Eye (tissue), 1 donor: Measurements from ENCODE around the gene PC.

ENCODE experiments used
- DNase-seq: peaks from one replicate; pipeline ENCODE4 v3.0.0-alpha.2; 2015

The PC gene

DNA sequence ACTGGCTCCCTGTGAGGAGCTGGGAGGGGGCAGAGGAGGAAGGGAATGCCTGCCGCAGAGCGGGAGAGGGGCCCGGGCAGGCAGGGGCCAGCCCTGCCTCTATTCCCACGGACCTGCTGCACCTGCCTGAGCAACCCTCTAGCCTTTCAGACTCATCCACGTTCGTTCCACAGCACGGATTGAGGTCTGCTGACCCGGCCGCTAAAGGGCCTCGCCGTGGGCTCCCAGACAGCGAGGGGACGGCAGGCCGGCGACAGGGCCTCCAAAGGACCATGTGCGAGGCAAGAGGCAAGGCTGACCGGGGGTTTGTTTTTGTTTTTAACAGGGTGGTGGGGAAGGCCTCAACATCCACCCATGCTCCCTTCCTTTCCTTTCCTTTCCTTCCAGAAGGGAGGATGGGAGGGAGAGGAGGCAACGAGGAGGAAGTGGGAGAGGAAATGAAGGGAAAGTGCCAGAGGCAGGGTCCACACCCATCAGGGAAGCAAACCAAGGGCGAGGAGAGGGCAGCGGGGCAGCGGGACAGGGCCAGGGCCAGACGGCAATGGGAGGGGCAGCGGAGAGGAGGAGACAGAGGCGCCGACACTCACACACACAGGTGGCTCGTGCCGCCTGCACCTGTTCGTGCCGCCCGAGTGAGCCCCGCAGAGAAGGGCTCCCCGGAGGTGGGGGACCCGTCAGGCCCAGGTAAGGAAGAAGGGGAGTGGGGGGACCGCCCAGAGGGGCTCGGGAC is 93.8 kb downstream of the PC start:
- DNase-seq: no peak

DNA sequence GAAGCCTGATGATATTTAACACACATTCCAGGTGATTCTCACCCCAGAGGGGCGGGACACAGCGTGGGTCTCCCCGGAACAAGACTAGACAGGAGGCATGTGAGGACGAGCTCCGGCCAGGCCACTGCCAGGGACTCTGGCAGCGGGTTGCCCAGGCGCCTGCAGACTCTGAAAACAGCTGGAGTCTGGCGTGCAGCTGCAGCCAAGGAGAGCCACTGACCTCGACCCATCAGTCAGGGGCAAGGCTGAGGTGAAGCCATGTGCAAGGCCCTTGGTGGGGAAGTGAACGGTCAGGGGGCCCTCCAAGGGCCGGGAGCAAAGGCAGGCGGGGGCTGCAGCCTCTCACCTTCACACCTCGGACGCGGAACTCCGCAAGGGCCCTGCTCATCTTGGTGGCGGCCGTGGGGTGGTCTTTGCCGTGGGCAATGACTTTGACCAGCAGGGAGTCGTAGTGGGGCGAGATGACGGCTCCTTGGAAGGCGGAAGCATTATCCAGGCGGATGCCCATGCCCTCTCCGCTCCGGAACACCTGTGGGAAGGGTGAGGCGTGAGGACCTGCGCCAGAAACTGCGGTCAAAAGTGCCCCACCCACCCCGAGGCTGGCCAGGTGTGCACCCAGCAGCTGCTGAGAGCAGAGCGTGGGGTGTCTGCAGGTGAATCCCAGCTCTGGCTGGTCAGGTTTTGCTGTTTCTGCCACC is 94.6 kb downstream of the PC start:
- DNase-seq: no peak

DNA sequence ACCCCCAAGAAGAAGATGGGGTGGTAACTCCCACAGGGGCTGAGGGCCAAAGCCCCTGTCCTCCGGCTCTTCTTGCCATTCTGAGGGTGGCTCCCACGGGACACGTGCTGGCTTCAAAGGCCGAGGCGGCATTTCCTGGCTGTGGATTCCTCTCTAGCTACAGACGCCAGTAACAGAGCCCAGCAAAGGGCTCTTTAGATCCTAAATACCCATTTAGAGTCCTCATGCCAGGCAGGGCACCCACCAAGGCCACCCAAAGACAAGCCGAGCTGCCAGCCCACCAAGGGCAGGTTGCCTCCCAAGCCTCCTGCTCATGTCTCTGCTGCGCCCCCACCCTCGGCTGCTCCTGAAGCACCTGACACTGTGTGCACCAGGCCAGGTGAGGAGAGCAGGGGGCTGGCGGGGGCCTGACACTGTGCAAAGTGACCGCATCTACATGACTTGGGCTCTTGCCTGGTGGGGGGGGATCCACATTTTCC is 95.6 kb downstream of the PC start:
- no peak for DNase-seq

DNA sequence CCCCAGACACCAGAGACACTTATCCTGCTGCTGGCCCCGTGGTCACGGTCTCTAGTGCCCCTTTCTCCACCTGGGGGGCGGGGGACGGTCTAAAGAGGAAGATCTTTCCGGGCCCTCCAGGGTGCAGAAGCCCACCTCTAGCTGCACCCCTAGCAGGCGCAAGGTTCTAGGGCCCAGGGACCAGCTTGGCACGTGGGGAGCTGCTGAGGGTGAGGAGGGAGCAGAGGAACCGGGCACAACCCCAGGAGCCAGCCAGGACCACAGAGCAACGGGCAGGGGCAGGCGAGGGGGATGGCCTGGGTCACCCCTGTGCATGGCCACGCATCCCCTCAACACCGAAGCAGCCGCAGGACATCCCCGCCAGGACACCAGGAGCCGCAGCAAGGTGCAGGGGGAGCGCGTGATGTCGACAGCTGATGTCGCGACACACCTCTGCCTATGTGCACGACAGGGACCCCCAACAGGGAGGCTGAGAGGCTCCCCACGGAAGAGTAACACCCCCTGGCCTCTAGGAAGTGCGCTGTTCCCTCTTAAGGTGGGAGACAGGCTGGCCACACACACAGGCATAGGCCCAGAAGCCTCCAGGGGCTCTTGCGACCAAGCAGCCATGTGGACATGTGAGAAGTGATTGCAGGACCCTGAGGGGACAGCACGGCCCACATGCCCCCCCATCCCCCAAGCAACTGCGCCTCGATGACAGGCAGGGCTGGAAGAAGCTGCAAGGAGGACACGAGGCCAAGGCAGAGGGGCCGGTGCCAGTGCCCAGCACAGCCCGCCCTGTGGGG is 96.2 kb downstream of the PC start:
- DNase-seq: no peak

DNA sequence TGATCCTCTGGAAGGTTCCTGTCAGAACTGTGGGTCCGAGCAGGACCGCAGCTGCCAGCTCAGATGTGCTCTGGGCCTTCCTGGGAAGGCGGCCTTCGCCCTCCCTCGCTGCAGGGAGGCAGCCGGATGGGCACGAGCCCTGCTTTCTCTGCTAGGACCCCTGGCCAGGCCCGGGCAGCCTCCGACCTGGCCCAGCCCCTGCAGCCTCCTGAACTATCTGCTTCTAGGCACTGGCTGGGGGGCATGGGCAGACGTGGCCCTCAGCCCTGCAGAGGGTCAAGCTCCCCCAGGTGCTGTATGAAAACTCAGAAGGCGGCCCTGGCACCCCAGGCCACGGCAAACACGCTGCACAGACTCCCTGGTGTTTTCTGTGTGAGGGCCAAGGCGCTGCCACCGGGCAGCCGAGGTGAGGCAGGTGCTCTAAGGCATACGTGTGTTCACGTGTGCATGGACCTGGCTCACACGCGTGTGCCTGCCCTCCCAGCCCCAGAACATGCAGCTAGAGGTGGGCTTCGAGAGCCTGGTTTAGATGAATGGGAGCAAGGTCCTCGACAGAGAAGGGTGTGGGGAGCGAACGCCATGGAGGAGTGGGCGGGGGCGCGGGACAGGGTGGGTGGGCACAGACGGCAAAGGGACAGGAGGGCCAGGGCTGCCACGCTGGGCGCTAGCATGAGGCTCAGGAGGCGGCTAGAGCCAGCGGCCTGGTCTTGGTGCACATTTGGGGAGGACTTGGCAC is 97.0 kb downstream of the PC start:
- DNase-seq: no peak

DNA sequence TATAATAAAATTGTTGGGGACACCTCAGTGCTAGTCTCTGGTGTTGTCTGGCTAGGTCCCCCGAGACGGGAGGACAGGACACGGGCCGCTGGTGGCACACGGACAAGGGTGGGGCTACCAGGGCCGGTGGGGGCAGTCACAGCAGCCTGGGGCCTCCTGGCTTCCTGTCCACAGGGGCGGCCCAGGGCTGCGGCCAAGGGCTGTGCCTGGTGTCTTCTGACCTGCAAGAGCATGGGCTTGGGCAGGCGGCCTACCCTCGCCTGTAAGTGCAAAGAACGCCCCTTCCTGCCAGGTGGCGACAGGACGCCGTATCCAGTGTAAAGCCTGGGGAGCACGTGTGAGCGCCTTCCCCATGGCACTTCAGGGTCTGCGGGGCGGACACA is 97.7 kb downstream of the PC start:
- no peak for DNase-seq

DNA sequence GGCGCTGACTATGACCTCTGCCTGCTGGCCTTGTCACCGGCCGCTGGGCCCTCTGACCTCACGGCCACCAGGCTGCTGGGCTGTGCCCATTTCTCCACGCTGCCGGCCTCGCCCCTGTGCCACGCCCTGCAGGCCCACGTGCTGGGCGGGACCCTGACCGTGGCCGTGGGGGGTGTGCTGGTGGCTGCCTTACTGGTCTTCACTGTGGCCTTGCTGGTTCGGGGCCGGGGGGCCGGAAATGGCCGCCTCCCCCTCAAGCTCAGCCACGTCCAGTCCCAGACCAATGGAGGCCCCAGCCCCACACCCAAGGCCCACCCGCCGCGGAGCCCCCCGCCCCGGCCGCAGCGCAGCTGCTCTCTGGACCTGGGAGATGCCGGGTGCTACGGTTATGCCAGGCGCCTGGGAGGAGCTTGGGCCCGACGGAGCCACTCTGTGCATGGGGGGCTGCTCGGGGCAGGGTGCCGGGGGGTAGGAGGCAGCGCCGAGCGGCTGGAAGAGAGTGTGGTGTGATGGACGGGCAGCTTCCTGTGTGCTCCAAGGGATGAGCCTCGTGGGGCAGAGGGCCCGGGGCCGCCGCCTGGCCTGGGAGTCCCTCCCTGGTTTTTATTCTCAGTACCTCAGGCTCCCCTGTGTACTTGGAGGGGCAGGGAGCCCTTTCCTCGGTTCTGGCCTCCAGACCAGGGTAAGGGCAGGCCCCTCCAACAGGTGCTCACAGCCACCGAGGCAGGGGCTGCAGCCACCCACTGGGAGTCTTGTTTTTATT is 98.3 kb downstream of the PC start:
- no peak for DNase-seq

DNA sequence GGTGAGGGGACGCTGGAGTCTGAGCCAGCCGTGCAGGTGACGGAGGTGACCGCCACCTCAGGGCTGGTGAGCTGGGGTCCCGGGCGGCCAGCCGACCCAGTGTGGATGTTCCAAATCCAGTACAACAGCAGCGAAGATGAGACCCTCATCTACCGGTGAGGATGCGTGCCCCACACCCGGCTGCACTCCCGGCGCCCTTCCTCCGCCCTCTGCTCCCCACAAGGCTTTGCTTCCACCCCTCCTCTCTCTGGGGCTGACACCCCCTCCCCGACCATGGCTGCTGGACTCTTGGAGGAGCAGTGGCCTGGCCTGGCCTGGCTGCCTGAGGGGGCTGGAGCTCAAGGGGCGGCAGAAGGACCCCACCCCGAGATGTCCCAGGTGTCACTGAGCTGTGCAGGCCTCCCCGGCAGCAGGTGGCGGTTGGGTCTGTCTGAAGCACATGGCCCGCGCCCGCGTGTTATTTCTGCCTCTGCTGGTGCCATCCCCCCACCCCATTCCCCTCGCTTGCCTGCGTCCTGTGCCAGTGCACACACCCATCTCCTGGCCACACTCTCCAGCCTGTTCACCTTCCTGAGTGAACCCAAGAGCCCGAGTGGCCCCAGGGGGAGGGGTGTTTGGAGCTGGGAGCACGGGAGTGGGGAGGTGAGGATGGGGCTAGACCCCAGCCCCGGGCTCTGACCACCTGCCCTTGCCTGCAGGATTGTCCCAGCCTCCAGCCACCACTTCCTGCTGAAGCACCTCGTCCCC is 99.1 kb downstream of the PC start:
- DNase-seq: no peak

DNA sequence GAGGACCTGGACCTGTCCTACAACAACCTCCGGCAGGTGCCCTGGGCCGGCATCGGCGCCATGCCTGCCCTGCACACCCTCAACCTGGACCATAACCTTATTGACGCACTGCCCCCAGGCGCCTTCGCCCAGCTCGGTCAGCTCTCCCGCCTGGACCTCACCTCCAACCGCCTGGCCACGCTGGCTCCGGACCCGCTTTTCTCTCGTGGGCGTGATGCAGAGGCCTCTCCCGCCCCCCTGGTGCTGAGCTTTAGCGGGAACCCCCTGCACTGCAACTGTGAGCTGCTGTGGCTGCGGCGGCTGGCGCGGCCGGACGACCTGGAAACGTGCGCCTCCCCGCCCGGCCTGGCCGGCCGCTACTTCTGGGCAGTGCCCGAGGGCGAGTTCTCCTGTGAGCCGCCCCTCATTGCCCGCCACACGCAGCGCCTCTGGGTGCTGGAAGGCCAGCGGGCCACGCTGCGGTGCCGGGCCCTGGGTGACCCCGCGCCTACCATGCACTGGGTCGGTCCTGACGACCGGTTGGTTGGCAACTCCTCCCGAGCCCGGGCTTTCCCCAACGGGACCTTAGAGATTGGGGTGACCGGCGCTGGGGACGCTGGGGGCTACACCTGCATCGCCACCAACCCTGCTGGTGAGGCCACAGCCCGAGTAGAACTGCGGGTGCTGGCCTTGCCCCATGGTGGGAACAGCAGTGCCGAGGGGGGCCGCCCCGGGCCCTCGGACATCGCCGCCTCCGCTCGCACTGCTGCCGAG is 99.8 kb downstream of the PC start:
- no peak for DNase-seq

DNA sequence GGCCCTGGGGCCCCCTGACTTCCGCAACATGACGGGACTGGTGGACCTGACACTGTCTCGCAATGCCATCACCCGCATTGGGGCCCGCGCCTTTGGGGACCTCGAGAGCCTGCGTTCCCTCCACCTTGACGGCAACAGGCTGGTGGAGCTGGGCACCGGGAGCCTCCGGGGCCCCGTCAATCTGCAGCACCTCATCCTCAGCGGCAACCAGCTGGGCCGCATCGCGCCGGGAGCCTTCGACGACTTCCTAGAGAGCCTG is 100.3 kb downstream of the PC start:
- no peak for DNase-seq

DNA sequence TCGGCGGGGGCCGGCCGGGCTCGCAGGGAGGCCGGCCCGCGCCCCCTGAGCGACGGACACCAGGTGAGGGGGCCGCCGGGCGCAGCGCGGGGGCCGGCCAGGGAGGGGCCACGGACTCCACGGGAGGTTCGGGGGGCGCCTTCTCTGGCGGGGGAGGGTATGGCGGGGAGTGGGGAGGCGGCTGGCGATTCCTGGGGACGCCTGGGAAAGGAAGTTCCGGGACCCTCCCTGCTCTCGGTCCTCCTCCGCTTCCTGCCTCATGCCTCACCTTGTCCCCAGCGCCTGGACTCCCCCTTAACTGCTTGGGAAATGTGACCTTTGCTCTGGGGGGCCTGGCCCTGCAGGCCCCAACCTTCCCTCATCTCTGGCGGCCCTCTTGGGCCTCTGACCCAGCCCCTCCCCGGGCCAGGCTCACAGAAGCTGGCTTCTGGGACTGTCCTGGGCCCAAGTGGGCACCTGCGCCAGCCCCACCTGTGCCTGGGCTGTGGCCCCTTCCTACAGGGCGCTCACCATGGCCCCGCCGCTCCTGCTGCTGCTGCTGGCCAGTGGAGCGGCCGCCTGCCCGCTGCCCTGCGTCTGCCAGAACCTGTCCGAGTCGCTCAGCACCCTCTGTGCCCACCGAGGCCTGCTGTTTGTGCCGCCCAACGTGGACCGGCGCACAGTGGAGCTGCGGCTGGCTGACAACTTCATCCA is 100.8 kb downstream of the PC start:
- DNase-seq: no peak

DNA sequence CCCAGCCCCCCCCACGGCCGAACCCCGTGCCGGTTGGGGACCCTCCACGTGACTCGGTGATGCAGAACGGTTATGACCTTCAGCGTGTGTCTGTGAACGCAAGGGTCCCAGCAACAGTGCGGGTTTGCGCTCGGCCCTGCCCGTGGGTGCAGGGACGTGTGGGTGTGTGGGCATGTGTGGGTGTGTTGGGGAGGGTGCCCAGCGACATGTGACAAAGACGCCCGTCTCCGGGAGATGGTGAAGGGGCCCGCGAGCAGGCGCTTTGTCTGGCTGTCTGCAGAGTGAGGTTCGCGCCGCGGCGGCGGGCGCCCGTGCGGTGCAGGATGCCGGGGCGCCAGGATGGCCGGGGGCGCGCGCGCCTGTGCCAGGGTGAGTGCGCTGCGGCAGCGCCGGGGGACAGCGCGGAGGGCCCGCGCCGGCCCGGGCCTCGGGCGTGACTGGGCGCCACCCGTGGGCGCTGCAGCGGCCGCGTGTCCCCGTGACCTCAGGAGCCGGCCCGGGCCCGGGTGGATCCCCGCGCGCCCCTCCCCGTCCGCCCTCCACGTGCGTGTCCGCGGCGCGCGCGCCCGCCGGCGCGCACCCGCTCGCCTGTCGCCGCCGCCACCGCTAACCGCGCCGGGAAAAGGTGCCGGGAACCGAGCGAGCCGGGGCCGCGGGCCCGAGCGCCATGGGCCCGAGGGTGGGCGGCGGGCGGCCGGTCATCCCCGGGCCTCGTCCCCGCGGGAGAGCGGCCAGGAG is 101.5 kb downstream of the PC start, which contains the start of gene LRFN4:
TSS of gene LRFN4 (plus strand) at position 569 of the 738 bp plus-strand sequence. CDS start 681 bp downstream, outside the sequence.
- DNase-seq: no peak

DNA sequence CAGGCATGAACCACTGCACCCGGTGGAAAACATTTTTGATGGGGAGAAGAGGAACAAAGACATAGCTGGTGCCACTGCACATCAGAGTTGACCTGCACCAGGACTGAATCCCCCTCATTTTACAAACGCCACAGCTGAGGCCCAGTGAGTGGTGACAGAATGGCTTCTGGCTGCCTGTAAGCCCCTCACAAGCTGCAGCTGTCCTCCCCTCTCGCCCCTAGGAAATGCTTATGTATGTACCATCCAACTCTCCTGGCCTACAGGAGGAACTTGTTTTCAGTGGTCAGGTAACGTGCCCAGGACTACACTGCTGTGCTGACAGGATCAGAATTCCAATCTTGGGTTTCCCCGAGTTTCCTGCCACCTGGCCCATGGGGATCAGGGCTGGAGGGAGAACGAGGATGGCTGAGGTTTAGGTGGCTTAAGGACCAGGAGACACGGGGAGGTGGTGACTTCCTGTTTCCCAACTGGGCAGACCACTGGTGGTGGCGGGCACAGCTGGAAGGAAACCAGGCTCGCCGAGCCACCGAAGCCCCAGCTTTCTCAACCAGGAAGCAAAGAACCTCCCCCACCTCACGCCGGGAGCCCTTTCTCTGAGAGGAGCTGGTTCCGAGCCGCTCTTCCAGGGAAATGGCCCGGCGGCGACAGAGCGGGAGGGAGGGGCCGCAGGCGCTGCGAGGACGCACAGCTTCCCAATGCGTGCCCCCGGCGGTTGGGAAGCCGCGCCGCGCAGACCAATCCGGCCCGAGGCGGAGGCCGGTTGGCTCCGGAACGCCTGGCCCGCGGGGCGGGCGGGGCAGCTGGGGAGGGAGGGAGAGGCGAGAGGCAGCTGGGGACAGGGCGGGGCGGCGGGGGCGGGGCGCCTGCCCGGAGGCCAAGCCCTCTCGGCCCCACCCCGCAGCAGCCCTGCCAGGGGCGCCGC is 102.3 kb downstream of the PC start:
- DNase-seq: peak; percentile 96

DNA sequence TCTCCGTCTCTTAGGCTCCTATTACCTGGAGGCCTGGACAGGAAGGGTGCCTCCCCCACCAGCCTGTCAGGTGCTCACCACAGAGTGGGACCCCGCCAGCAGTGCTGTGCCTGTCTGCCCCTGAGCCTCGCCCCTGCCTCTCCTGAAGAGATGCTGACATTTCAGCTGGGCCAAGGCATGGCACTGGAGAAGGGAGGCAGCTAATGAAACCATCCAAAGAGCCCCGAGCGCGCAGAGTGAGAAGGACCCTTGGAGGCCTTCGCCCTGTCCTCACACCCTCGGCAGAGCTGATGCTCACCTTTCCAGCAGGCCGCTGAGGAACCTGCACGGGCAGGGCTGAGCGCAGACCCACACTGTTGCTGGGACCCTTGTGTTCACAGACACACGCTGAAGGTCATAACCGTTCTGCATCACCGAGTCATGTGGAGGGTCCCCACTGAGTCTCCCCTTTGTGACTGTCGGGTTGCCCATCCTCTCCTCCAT is 103.4 kb downstream of the PC start:
- no peak for DNase-seq

DNA sequence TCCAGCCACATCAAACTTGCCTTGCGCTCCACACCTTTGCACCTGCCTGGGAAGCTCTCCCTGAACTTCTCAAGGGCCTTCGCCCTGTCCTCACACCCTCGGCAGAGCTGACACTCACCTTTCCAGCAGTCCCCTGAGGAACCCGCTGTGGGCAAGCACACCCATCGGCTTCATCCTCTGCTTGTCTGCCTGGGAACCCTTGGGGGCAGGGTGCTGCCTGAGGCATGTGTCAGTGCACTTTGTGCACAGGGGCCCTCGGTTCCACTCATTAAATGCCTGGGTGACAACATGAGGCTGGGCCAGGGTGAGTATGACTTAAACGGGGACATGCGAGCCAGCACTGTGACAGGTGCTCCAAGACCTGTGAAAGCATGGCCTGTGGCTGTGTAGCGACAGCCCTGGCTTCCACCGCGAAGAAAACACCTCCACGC is 103.9 kb downstream of the PC start:
- DNase-seq: no peak

DNA sequence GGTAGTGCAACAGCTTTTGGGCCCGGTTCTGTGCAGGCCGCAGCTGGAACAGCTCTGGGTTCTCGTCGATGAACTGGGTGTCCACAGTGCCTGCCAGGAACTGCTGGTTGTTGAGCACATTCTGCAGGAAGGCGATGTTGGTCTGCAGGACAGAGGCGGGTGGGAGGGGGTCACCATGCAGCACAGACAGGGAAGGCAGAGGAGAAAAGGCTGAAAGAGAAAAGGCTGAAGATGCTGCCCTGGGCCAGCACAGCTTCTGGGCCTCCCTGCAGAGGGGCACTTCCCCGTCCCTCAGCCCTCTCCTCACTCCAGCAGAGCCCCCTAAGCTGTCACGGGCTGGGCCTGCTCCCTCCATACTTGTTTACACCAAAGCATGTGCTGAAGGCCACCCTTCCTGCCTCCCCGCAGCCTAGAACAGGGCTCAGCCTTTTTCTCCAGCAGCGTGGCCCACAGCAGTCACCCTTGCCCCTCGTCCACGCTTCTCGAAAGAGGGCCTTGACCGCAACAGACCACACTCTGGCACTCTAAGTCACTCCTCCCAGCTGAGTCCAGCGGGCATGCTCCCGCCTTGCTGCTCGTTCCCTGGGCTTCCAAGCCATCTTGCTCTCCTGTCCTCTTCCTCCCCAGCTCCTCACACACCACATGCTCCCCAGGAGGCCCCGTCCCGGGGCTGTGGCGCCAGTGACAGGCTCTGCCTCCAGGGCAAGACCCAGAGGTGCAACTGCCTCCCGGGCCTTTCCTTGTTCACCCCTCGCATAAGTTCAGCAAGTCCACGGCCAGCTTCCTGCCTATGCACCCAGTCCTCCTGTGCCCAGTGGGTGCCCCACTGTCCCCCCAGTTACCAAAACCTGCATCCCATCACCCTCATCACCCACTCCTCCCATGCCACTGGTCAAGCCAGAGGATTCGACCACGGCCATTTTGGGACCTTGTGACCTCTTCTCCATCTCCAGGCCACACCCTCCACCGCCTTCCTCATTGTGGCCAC is 104.6 kb downstream of the PC start:
- DNase-seq: no peak
